GM23248 (cell line): ENCODE results near the gene CASKIN1.

Experiments used
- EZH2 ChIP-seq: fragments of 200-600 bp; sonication (generic); IDR thresholded peaks from 2 replicates; pipeline ENCODE4 v1.6.1; 2018; ENCODE audit warnings: antibody characterized with exemption, mild to moderate bottlenecking; ENCODE audit not compliant: insufficient read depth, poor library complexity, severe bottlenecking
- EZH2phosphoT487 ChIP-seq: fragments of 200-600 bp; sonication (generic); IDR thresholded peaks from 2 replicates; pipeline ENCODE4 v1.6.1; 2018; ENCODE audit warnings: antibody characterized with exemption, moderate library complexity, mild to moderate bottlenecking, low read depth; ENCODE audit not compliant: insufficient read depth

GRCh38 chr16:2163211-2163881 is 33.1 kb downstream of the CASKIN1 start:
- TF ChIP-seq EZH2 = no peak
- no peak for TF ChIP-seq EZH2phosphoT487
